Liver (tissue), 9 donors: ENCODE data around the gene LRRC27. TPM values are rescaled to one million over a fixed set of nuclear protein-coding genes. Genes with fewer than 3 reads are reported as not detected.

Source experiments
- DNase-seq: peaks from one replicate; pipeline ENCODE4 v3.0.0-alpha.2; 2017; ENCODE audit warnings: low spot score
- H3K27ac ChIP-seq, 2 donors: one replicate each; pipeline ENCODE4 v1.7.0; 2013; ENCODE audit warnings: inconsistent platforms in 2 of 2, low read length in 2 of 2, control low read depth in 1 of 2, low read depth in 1 of 2, mild to moderate bottlenecking in 1 of 2
- H3K27me3 ChIP-seq, 4 donors: one replicate each; pipeline versions ENCODE4 v1.6.1 to v1.7.0; 2013; ENCODE audit warnings: low read length in 3 of 4, inconsistent platforms in 1 of 4, mild to moderate bottlenecking in 1 of 4, moderate library complexity in 1 of 4; ENCODE audit not compliant: control insufficient read depth in 4 of 4, insufficient read depth in 4 of 4
- H3K36me3 ChIP-seq, 4 donors: one replicate each; pipeline versions ENCODE4 v1.6.1 to v1.7.0; 2013; ENCODE audit warnings: low read length in 3 of 4, mild to moderate bottlenecking in 3 of 4, low read depth in 1 of 4, moderate library complexity in 1 of 4; ENCODE audit not compliant: control insufficient read depth in 4 of 4, insufficient read depth in 3 of 4
- H3K4me1 ChIP-seq, 4 donors: one replicate each; pipeline versions ENCODE4 v1.6.1 to v1.7.0; 2013; ENCODE audit warnings: low read length in 3 of 4, mild to moderate bottlenecking in 3 of 4, moderate library complexity in 1 of 4; ENCODE audit not compliant: control insufficient read depth in 4 of 4, insufficient read depth in 4 of 4
- H3K4me3 ChIP-seq, 3 donors: one replicate each; pipeline versions ENCODE4 v1.6.1 to v1.7.0; 2013; ENCODE audit warnings: low read length in 3 of 3, control low read depth in 1 of 3, low read depth in 1 of 3, mild to moderate bottlenecking in 1 of 3
- H3K9ac ChIP-seq, 2 donors: one replicate each; pipeline ENCODE4 v1.7.0; 2013; ENCODE audit warnings: low read length in 2 of 2, mild to moderate bottlenecking in 2 of 2, moderate library complexity in 2 of 2, control low read depth in 1 of 2, low read depth in 1 of 2
- H3K9me3 ChIP-seq, 4 donors: one replicate each; pipeline versions ENCODE4 v1.6.1 to v1.7.0; 2013; ENCODE audit warnings: low read length in 3 of 4; ENCODE audit not compliant: control insufficient read depth in 4 of 4
- EGR1 ChIP-seq, 2 donors: IDR thresholded peaks; 2 replicates each; pipeline ENCODE4 v1.6.1; 2016 to 2018; ENCODE audit warnings: antibody characterized with exemption in 2 of 2, low read depth in 2 of 2
- FOXA2 ChIP-seq: IDR thresholded peaks from 2 replicates; pipeline ENCODE4 v1.6.1; 2016; ENCODE audit warnings: antibody characterized with exemption
- HNF4A ChIP-seq, 2 donors: conservative IDR thresholded peaks; 2 replicates each; pipeline ENCODE4 v1.6.1; 2016; ENCODE audit warnings: antibody characterized with exemption in 2 of 2, mild to moderate bottlenecking in 2 of 2
- HNF4G ChIP-seq: IDR thresholded peaks from 2 replicates; pipeline ENCODE4 v1.6.1; 2016; ENCODE audit warnings: antibody characterized with exemption
- JUND ChIP-seq, 2 donors: IDR thresholded peaks; 2 replicates each; pipeline ENCODE4 v1.6.1; 2016; ENCODE audit warnings: antibody characterized with exemption in 2 of 2
- RAD21 ChIP-seq, 2 donors: IDR thresholded peaks; 2 replicates each; pipeline ENCODE4 v1.6.1; 2016; ENCODE audit warnings: antibody characterized with exemption in 2 of 2, mild to moderate bottlenecking in 2 of 2
- RXRA ChIP-seq, 2 donors: IDR thresholded peaks; 2 replicates each; pipeline ENCODE4 v1.6.1; 2017 to 2018; ENCODE audit warnings: antibody characterized with exemption in 2 of 2, mild to moderate bottlenecking in 1 of 2
- SP1 ChIP-seq: IDR thresholded peaks from 2 replicates; pipeline ENCODE4 v1.6.1; 2018; ENCODE audit warnings: antibody characterized with exemption, mild to moderate bottlenecking
- TAF1 ChIP-seq: conservative IDR thresholded peaks from 2 replicates; pipeline ENCODE4 v1.6.1; 2016; ENCODE audit warnings: antibody characterized with exemption, mild to moderate bottlenecking
- YY1 ChIP-seq: IDR thresholded peaks from 2 replicates; pipeline ENCODE4 v1.6.1; 2016; ENCODE audit warnings: antibody characterized with exemption, mild to moderate bottlenecking
- WGBS: extraction: QIAGEN DNeasy Blood & Tissue Kit; methylation state at CpG from one replicate; pipeline ENCODE4 v1.1.7; 2013; 5-methylcytosine and 5-hydroxymethylcytosine counted together
- polyA plus RNA-seq, 2 donors: library from polyadenylated mRNA; stranded (reverse) in 1 of 2; unstranded in 1 of 2; fragments of 200-250 nt in 1 of 2; fragments of >200 nt in 1 of 2; fragmentation: Nextera tagmentation in 1 of 2; extraction: Ambion mirVana in 1 of 2; gene quantifications; one replicate each; pipeline versions ENCODE4 v1.2.1 to v1.2.3, GENCODE V29; 2013 to 2015
- total RNA-seq, 2 donors: library from RNA; depleted of rRNA; stranded (reverse); fragments of >200 nt; gene quantifications; one replicate each; pipeline ENCODE4 v1.2.3, GENCODE V29; 2014
- TF ChIP-seq, protein P1 (sequence below): IDR thresholded peaks from 2 replicates; pipeline ENCODE4 v1.6.1; 2016; ENCODE audit warnings: antibody characterized with exemption
- TF ChIP-seq, protein P2 (sequence below): IDR thresholded peaks from 2 replicates; pipeline ENCODE4 v1.6.1; 2016; ENCODE audit warnings: antibody characterized with exemption, mild to moderate bottlenecking
- TF ChIP-seq, protein P3 (sequence below): fragments of 150-350 bp; IDR thresholded peaks from 2 replicates; pipeline ENCODE4 v1.5.1; 2017; ENCODE audit warnings: improper control_type of control experiment, low read depth, low read length; ENCODE audit not compliant: missing input control
- TF ChIP-seq, protein P4 (sequence below): IDR thresholded peaks from 2 replicates; pipeline ENCODE4 v1.6.1; 2016; ENCODE audit warnings: antibody characterized with exemption
- donor health status: healthy.
- donor health status: healthy.
- donor health status: healthy.
- donor health status: healthy.
- donor health status: healthy.

The LRRC27 gene
- total and polyA plus RNA-seq, 4 donors = 1.8 to 2.8 (median 2.6) TPM

DNA sequence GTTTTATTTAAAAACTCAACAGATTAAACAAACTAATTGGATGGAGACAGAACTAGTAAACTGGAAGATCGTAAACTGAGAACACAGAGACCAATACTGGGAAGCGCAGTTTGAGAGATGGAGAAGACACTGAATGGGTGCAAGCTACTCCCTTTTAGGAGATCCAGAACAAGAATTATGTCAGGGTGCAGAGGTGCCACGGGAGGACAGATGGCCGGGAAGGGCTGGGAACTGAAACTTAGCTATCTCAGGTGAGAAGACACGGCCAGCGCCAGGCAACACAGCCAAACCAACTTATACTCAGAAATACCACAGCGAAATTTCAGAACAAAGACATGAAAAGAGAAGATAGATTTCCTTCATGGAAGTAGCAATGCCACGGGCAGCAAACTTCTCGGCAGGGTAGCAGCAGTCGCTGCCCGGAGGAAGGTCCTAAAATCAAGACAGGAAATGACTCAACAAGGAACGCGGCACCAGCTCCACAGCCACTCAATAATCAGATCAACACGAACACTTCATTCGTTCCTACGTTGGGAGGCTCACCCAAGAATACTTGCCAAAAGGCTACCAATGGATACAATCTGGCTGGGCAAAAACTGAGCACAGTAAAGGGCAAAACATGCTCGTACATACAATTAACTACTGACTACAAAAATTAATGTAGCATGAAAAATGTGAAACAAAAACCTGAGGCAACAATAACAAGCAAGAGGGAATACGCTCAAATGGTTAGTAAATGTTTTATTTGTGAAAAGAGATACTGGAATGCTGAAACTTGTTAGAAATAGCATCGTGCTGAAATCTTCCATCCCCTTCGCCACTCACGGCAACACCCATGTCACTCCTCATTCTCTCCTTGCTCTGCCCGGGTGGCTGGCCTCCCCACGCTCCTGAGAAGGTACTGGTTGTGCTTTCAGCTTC is 2.2 kb upstream of the LRRC27 start:
- H3K36me3 ChIP-seq = no peaks in the 10 kb centered on the region
- H3K4me3 ChIP-seq = peak overlapping the region in 1 of 3 donors; percentile 18
- no peaks in the 10 kb centered on the region for H3K9me3 ChIP-seq
- no peak for DNase-seq
- peak overlapping the region; percentile 27 to 48 for H3K27ac ChIP-seq
- H3K4me1 ChIP-seq = peaks cover 7 to 19% (median 12%) of the 10 kb centered on the region in 4 donors
- TF ChIP-seq TAF1 = no peak
- TF ChIP-seq, protein P1, sequence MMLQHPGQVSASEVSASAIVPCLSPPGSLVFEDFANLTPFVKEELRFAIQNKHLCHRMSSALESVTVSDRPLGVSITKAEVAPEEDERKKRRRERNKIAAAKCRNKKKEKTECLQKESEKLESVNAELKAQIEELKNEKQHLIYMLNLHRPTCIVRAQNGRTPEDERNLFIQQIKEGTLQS = no peak
- TF ChIP-seq, protein P2, sequence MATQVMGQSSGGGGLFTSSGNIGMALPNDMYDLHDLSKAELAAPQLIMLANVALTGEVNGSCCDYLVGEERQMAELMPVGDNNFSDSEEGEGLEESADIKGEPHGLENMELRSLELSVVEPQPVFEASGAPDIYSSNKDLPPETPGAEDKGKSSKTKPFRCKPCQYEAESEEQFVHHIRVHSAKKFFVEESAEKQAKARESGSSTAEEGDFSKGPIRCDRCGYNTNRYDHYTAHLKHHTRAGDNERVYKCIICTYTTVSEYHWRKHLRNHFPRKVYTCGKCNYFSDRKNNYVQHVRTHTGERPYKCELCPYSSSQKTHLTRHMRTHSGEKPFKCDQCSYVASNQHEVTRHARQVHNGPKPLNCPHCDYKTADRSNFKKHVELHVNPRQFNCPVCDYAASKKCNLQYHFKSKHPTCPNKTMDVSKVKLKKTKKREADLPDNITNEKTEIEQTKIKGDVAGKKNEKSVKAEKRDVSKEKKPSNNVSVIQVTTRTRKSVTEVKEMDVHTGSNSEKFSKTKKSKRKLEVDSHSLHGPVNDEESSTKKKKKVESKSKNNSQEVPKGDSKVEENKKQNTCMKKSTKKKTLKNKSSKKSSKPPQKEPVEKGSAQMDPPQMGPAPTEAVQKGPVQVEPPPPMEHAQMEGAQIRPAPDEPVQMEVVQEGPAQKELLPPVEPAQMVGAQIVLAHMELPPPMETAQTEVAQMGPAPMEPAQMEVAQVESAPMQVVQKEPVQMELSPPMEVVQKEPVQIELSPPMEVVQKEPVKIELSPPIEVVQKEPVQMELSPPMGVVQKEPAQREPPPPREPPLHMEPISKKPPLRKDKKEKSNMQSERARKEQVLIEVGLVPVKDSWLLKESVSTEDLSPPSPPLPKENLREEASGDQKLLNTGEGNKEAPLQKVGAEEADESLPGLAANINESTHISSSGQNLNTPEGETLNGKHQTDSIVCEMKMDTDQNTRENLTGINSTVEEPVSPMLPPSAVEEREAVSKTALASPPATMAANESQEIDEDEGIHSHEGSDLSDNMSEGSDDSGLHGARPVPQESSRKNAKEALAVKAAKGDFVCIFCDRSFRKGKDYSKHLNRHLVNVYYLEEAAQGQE = no peak
- TF ChIP-seq, protein P3, sequence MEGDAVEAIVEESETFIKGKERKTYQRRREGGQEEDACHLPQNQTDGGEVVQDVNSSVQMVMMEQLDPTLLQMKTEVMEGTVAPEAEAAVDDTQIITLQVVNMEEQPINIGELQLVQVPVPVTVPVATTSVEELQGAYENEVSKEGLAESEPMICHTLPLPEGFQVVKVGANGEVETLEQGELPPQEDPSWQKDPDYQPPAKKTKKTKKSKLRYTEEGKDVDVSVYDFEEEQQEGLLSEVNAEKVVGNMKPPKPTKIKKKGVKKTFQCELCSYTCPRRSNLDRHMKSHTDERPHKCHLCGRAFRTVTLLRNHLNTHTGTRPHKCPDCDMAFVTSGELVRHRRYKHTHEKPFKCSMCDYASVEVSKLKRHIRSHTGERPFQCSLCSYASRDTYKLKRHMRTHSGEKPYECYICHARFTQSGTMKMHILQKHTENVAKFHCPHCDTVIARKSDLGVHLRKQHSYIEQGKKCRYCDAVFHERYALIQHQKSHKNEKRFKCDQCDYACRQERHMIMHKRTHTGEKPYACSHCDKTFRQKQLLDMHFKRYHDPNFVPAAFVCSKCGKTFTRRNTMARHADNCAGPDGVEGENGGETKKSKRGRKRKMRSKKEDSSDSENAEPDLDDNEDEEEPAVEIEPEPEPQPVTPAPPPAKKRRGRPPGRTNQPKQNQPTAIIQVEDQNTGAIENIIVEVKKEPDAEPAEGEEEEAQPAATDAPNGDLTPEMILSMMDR = no peak
- no peak for TF ChIP-seq HNF4A (conservative IDR thresholded peaks at IDR 0.05)
- no peaks in the 10 kb centered on the region for H3K27me3 ChIP-seq
- WGBS = 71% methylated on average over 23 of the region's 23 CpGs
- peak overlapping the region in 1 of 2 donors; percentile 30 for H3K9ac ChIP-seq

DNA sequence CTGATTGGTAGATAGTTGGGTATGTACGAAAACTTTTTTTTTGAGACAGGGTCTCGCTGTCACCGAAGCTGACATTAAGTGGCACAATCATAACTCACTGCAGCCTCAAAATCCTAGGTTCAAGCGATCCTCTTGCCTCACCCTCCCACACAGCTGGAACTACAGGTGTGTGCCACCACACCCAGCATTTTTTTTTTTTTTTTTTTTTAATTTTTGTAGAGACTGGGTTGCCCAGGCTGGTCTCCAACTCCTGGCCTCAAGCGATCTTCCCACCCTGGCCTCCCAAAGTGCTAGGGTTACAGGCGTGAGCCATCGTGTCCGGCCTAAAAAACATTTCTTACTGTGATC is 1.5 kb upstream of the LRRC27 start:
- 93% methylated on average over 8 of the region's 8 CpGs for WGBS

More for the DNA sequence above, 1.5 kb upstream of the LRRC27 start:
- TF ChIP-seq RAD21 (IDR thresholded peaks at IDR 0.05) (no peak), RXRA (IDR thresholded peaks at IDR 0.05) (no peak), JUND (IDR thresholded peaks at IDR 0.05) (no peak), HNF4G (no peak), TAF1 (no peak), EGR1 (IDR thresholded peaks at IDR 0.05; ENCODE audit: low read depth in 2 of 2) (no peak), FOXA2 (no peak), HNF4A (conservative IDR thresholded peaks at IDR 0.05) (no peak), SP1 (no peak), YY1 (no peak)
- TF ChIP-seq, protein P1 = no peak
- TF ChIP-seq, protein P2 = no peak
- TF ChIP-seq, protein P3 = no peak
- TF ChIP-seq, protein P4, sequence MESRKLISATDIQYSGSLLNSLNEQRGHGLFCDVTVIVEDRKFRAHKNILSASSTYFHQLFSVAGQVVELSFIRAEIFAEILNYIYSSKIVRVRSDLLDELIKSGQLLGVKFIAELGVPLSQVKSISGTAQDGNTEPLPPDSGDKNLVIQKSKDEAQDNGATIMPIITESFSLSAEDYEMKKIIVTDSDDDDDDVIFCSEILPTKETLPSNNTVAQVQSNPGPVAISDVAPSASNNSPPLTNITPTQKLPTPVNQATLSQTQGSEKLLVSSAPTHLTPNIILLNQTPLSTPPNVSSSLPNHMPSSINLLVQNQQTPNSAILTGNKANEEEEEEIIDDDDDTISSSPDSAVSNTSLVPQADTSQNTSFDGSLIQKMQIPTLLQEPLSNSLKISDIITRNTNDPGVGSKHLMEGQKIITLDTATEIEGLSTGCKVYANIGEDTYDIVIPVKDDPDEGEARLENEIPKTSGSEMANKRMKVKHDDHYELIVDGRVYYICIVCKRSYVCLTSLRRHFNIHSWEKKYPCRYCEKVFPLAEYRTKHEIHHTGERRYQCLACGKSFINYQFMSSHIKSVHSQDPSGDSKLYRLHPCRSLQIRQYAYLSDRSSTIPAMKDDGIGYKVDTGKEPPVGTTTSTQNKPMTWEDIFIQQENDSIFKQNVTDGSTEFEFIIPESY = no peak
- no peak for DNase-seq
- H3K9ac ChIP-seq = no peak overlapping the region
- peaks cover 7 to 19% (median 12%) of the 10 kb centered on the region in 4 donors for H3K4me1 ChIP-seq
- peak overlapping the region in 1 of 3 donors; percentile 18 for H3K4me3 ChIP-seq
- H3K36me3 ChIP-seq = no peaks in the 10 kb centered on the region
- H3K9me3 ChIP-seq = no peaks in the 10 kb centered on the region
- H3K27me3 ChIP-seq = no peaks in the 10 kb centered on the region
- peak overlapping the region in 1 of 2 donors; percentile 48 for H3K27ac ChIP-seq
